Stimulated activated CD8-positive, alpha-beta memory T cell treated with anti-CD3 and anti-CD28 coated beads, Interleukin-2, amount 100 ng/mL, for 48 hours (primary cell): Measurements from ENCODE around the gene ABL1.

Experiments used
- DNase-seq, 2 donors: peaks; one replicate each; pipeline ENCODE4 v3.0.0-alpha.2; 2020; ENCODE audit warnings: low read depth in 2 of 2

ABL1 gene

DNA sequence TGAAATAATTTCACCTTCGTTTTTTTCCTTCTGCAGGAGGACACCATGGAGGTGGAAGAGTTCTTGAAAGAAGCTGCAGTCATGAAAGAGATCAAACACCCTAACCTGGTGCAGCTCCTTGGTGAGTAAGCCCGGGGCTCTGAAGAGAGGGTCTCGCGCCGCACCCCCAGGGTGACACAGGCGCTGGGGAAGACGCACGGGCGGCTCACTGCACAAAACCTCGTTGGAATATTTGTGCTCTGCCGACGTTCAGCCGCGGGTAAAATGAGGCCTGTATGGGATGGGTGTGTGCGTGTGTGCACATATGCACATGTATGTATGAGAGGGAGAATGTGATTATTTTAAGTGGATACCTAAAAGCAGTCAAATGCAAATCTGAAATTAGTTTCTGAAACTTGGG is 37.0 kb downstream of the ABL1 start:
- DNase-seq = no peak

DNA sequence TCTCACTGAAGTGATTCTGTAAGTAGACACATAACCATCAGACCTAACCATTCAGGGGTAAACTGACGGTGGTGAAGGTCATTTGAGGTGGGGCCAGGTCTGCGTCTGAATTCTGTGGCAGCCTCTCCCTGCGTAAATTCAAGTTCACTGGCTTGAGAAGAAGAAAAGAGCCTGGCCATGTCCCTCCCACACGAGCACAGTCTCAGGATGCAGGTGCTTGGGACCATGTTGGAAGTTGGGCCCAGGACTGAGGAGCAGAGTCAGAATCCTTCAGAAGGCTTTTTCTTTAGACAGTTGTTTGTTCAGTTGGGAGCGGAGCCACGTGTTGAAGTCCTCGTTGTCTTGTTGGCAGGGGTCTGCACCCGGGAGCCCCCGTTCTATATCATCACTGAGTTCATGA is 37.5 kb downstream of the ABL1 start:
- no peak for DNase-seq

DNA sequence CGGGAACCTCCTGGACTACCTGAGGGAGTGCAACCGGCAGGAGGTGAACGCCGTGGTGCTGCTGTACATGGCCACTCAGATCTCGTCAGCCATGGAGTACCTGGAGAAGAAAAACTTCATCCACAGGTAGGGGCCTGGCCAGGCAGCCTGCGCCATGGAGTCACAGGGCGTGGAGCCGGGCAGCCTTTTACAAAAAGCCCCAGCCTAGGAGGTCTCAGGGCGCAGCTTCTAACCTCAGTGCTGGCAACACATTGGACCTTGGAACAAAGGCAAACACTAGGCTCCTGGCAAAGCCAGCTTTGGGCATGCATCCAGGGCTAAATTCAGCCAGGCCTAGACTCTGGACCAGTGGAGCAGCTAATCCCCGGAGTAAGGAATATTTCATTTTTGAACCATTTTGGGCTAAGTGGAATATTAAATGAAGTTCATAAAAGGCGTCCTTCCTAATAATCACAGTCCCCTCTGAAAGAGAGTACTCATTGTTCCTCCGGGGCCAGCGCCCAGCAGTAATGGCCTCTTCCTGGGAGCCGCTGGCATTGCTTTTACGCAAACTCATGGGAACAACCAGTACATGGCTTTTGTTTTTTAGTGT is 38.0 kb downstream of the ABL1 start:
- no peak for DNase-seq

DNA sequence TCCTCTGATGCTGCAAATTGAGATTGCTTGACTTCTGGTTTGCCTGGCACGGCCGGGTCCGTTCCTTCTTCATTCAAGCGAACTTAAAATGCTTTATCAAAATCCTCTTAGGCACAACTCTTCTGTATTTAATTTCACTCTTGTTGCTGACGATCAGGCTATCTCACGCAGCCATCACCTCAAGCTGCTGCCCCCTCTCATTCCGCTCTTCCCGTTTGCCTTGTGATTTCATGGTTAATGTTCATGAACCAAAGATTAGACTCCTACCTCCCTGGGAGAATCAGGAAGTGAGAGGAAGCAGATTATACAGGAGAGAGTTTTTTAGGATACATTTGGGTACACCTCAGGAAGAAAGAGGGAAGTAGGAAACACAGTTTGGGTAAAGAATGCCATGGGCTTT is 38.9 kb downstream of the ABL1 start:
- DNase-seq = no peak

DNA sequence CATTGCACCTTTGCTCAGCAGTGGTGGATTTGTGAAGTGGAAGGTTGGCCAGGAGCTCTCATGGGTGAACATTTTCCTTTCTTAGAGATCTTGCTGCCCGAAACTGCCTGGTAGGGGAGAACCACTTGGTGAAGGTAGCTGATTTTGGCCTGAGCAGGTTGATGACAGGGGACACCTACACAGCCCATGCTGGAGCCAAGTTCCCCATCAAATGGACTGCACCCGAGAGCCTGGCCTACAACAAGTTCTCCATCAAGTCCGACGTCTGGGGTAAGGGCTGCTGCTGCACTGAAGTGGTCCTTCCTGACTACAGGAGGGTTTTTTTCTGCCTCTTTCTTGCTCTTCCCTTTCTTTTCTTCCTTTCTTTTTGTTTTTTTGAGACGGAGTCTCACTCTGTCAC is 39.7 kb downstream of the ABL1 start:
- no peak for DNase-seq

GRCh38 chr9:130877300-130877699 is 42.2 kb downstream of the ABL1 start:
- DNase-seq = no peak

- DNase-seq = no peak
Measured at GRCh38 chr9:130878295-130878694, 43.2 kb downstream of the ABL1 start.

DNA sequence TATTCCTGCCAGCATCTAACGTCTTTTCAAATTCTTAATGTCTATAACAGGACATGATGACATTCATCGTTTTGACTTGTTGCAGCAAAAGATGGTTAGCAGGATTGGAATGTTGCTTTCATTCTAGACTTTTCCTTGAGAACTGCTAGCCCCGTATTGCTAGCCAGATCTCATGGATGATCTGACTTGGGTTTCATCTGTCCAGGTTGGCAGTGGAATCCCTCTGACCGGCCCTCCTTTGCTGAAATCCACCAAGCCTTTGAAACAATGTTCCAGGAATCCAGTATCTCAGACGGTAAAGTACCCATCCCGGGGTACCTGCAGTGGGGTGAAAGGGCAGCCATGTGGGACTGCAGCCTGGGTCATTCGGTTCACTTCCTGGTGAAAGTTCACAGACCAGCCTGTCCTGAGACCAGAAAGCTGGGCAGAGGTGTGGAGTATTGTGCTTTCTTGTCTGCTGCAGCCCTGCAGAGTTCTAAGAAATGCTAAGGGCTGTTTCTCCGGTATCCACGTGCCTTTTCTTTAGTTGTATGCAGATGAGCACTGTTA is 44.9 kb downstream of the ABL1 start:
- no peak for DNase-seq

DNA sequence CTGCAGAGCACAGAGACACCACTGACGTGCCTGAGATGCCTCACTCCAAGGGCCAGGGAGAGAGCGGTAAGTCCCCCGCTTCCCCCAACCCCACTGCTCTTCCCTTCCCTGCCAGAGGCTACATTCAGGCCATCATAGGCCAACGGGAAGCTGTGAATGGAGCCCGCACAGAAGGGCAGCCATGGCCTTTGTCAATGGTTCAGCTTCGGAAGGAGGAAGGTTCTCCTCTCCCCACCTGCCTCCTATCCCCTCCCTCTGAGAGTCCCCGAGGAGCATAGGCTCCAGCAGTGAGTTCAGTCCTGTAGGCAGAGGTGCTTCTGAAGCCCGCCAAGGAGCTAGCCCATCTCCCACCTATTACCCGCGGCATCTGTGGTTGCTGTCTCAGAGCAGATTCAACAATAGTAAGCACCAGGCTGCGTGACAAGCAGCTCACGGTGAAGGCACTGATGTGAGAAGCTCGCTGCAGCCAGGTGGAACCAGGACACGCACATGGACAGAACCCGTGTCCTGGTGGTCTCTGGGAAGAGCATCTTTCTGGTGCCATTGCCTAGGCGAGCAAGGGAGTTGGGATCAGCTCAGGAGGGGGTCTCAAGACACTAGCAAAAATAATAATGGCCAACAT is 45.7 kb downstream of the ABL1 start:
- DNase-seq = no peak

DNA sequence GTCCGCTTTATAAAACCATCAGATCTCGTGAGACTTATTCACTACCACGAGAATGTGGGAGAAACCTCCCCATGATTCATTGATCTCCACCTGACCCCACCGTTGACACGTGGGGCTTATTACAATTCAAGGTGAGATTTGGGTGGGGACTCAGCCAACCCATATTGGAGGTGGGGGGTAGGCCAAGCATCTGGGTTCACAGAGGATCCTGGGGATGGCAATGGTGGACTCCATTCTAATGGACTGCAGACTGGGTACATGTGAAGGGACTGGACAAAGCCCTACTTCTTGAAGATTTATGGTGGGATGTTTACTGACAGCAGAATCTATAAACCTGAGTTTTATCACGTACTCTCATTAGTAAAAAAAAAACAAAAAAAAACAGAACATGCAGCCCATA is 46.5 kb downstream of the ABL1 start:
- no peak for DNase-seq

DNA sequence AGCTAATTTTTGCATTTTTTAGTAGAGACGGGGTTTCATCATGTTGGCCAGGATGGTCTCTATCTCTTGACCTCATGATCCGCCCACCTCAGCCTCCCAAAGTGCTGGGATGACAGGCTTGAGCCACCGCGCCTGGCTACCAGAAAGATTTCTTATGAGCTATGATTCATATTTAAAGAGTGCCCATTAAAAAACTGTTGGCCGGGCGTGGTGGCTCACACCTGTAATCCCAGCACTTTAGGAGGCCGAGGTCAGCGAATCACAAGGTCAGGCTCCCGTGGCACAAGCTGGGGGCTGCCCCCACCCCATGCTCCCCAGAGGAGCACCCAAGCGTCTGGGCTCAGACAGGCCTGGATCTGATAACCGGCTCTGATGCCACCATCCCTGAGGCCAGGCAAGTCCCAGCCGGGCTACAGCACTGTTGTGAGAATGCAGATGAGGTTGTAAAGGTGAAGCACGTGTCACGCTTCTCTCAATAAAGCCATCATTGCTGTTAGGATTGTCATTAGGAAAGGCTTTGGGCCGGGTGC is 47.7 kb downstream of the ABL1 start:
- no peak for DNase-seq

GRCh38 chr9:130883479-130883878 is 48.4 kb downstream of the ABL1 start:
- no peak for DNase-seq

GRCh38 chr9:130884111-130884531 is 49.1 kb downstream of the ABL1 start:
- no peak for DNase-seq

DNA sequence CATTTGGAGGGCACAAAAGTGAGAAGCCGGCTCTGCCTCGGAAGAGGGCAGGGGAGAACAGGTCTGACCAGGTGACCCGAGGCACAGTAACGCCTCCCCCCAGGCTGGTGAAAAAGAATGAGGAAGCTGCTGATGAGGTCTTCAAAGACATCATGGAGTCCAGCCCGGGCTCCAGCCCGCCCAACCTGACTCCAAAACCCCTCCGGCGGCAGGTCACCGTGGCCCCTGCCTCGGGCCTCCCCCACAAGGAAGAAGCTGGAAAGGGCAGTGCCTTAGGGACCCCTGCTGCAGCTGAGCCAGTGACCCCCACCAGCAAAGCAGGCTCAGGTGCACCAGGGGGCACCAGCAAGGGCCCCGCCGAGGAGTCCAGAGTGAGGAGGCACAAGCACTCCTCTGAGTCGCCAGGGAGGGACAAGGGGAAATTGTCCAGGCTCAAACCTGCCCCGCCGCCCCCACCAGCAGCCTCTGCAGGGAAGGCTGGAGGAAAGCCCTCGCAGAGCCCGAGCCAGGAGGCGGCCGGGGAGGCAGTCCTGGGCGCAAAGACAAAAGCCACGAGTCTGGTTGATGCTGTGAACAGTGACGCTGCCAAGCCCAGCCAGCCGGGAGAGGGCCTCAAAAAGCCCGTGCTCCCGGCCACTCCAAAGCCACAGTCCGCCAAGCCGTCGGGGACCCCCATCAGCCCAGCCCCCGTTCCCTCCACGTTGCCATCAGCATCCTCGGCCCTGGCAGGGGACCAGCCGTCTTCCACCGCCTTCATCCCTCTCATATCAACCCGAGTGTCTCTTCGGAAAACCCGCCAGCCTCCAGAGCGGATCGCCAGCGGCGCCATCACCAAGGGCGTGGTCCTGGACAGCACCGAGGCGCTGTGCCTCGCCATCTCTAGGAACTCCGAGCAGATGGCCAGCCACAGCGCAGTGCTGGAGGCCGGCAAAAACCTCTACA is 49.8 kb downstream of the ABL1 start:
- no peak for DNase-seq

- no peak for DNase-seq
Measured at GRCh38 chr9:130885484-130886375, 50.7 kb downstream of the ABL1 start.

- DNase-seq = no peak
Measured at GRCh38 chr9:130886981-130887380, 51.9 kb downstream of the ABL1 start.

DNA sequence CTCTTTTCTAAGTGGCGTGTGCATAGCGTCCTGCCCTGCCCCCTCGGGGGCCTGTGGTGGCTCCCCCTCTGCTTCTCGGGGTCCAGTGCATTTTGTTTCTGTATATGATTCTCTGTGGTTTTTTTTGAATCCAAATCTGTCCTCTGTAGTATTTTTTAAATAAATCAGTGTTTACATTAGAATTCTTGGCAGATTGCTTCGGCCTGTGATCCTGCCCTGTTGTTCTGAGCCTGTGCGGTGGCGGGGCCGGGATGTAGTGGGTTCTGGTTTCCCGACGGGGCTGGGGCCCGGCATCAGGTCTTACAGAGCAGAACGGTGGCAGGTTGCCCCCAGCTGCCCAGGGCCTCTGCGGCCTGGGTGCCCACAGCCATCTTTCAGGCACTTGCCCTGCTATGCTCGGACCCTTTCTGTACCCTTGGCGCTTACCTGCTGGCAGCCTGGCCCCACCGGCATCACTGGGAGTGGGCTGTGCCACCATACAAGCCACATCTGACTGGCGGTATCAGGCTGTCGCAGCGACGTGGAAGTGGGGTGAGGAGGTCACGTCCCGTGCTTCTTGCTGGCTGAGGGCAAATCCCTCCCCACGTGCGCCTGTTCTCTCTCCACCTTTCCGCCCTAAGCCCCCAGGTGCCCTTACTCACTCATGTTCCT is 52.6 kb downstream of the ABL1 start:
- DNase-seq = no peak

DNA sequence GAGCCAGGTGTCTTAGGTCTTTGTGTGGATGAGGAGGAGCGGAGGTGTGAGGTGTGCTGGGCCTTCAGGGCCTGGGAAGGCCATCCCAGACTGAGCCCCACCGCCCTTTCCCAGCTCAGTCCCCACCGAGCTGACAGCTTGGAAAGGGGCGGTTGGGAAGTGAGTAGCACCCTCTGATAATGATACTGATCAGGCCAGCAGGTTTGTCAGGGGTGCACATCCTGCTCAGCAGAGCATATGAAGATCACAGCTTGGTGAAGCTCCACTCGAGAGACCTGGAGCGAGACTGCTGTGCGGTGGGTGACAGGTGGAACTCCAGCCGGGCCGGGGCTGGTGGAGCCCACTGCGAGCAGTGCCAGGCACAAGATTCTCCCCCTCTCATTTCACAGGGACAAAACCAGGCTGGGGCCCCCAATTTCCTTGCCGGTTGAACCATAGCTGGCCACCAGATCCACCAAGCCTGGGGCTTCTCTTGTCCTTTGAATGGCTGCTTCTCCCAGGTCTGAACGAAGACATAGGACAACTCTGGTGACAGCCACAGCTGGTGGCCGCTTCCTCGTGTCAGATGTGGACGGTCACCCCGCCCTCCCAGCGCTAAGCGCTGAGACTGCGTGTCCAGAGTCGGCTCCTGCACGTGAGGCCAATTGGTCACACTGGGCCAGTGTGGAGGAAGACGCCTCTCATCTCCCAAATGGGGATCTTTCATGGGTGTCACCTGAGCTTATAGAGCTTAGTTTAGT is 53.3 kb downstream of the ABL1 start:
- no peak for DNase-seq

- no peak for DNase-seq
Measured at GRCh38 chr9:130890124-130890523, 55.1 kb downstream of the ABL1 start.
